Measurements from ENCODE around the gene ESYT1.

DNA sequence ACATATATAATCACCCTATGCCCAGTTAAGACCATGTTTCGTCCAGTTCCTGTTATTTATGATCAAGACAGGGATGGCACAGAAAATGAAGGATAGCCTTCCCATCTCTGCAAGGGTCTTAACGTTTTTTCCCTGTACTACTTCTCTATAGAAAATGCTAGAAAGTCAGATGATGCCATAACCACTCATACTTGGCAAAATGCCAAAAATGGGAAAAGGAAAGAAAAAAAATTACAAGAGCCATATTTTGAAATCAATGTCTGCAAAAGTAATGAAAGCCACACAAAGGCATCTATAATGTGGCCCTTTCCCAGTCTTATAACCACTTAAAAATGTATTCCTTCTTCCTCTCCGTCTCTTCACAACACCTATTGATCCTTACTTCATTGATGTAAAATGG is 22.5 kb downstream of the ESYT1 start:
- TF ChIP-seq, protein P1, sequence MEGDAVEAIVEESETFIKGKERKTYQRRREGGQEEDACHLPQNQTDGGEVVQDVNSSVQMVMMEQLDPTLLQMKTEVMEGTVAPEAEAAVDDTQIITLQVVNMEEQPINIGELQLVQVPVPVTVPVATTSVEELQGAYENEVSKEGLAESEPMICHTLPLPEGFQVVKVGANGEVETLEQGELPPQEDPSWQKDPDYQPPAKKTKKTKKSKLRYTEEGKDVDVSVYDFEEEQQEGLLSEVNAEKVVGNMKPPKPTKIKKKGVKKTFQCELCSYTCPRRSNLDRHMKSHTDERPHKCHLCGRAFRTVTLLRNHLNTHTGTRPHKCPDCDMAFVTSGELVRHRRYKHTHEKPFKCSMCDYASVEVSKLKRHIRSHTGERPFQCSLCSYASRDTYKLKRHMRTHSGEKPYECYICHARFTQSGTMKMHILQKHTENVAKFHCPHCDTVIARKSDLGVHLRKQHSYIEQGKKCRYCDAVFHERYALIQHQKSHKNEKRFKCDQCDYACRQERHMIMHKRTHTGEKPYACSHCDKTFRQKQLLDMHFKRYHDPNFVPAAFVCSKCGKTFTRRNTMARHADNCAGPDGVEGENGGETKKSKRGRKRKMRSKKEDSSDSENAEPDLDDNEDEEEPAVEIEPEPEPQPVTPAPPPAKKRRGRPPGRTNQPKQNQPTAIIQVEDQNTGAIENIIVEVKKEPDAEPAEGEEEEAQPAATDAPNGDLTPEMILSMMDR (optimal IDR thresholded peaks at IDR 0.05 in 1 of 3, IDR thresholded peaks at IDR 0.05 in 1 of 3, conservative IDR thresholded peaks at IDR 0.05 in 1 of 3; ENCODE audit: extremely low read depth in 1 of 3, insufficient read depth in 2 of 3, low read length in 3 of 3), result no peak
- no peak for TF ChIP-seq EZH2 (IDR thresholded peaks at IDR 0.05; ENCODE audit: low read length)
